ENCODE measurements around the gene CLK2. TPM values are rescaled to one million over a fixed set of nuclear protein-coding genes. Genes with fewer than 3 reads are reported as not detected.

Gene CLK2
- total and polyA plus RNA-seq, 9 of the 15 experiments (the other 6 are each of a cell fraction or from before 2014, with no cell fraction given), result 13.5 to 81.4 (median 39.6) TPM

- TF ChIP-seq CEBPB (tag; IDR thresholded peaks at IDR 0.05) (no peak), POLR2B (IDR thresholded peaks at IDR 0.05; ENCODE audit: low read depth, partially characterized antibody) (no peak), KAT8 (IDR thresholded peaks at IDR 0.05; ENCODE audit: low read depth) (no peak), LARP7 (IDR thresholded peaks at IDR 0.05) (no peak), ZNF609 (CRISPR knock-in tag; IDR thresholded peaks at IDR 0.05; ENCODE audit: borderline replicate concordance) (no peak), RAD51 (IDR thresholded peaks at IDR 0.05; ENCODE audit: borderline replicate concordance, low read depth) (no peak), MTA2 (IDR thresholded peaks at IDR 0.05; ENCODE audit: low read depth) (no peak), CEBPZ (IDR thresholded peaks at IDR 0.05; ENCODE audit: borderline replicate concordance, low read depth, low read length) (no peak), MIER1 (IDR thresholded peaks at IDR 0.05; ENCODE audit: low read depth) (no peak), GABPB2 (CRISPR knock-in tag; conservative IDR thresholded peaks at IDR 0.05) (no peak), ZNF143 (CRISPR knock-in tag; IDR thresholded peaks at IDR 0.05) (no peak), L3MBTL2 (IDR thresholded peaks at IDR 0.05) (0 out of 2 replicates have a peak, but pooled peaks have one; percentile 8), TCF3 (CRISPR knock-in tag; IDR thresholded peaks at IDR 0.05) (no peak), RBM34 (IDR thresholded peaks at IDR 0.05; ENCODE audit: borderline replicate concordance, insufficient read depth, low read length) (no peak), TAF7 (tag; IDR thresholded peaks at IDR 0.05) (no peak), ZNF639 (CRISPR knock-in tag; conservative IDR thresholded peaks at IDR 0.05 in 1 of 2, IDR thresholded peaks at IDR 0.05 in 1 of 2) (no peak), CHD2 (IDR thresholded peaks at IDR 0.05; ENCODE audit: low read depth, low read length) (no peak), MBD2 (IDR thresholded peaks at IDR 0.05; ENCODE audit: borderline replicate concordance, low read depth) (peak; percentile 6; the same call in 1 of the 2 replicates)
Measured at GRCh38 chr1:155300553-155301329, 27.4 kb upstream of the CLK2 start (continued).
